Upper lobe of left lung (tissue), 6 donors: ENCODE results near the gene GFOD1. TPM values are rescaled to one million over a fixed set of nuclear protein-coding genes. Genes with fewer than 3 reads are reported as not detected.

Source experiments
- ATAC-seq, 2 donors: fragments of 200-7000 bp; cut with Tn5 transposase; one replicate each; pipeline ENCODE4 v1.9.1; 2022; ENCODE audit warnings: mild to moderate bottlenecking in 2 of 2, moderate library complexity in 2 of 2; ENCODE audit not compliant: low FRiP score in 2 of 2
- DNase-seq, 2 donors: peaks; one replicate each; pipeline ENCODE4 v3.0.0-alpha.2; 2019 to 2020
- H3K27ac ChIP-seq, 4 donors: fragments of 200-600 bp; sonication (generic); one replicate each; pipeline ENCODE4 v1.5.1; 2016 to 2019
- H3K27me3 ChIP-seq, 4 donors: fragments of 200-600 bp; sonication (generic); one replicate each; pipeline ENCODE4 v1.5.1; 2017 to 2019
- H3K36me3 ChIP-seq, 4 donors: fragments of 200-600 bp; sonication (generic); one replicate each; pipeline ENCODE4 v1.5.1; 2016 to 2019
- H3K4me1 ChIP-seq, 4 donors: fragments of 200-600 bp; sonication (generic); one replicate each; pipeline ENCODE4 v1.5.1; 2018 to 2019
- H3K4me3 ChIP-seq, 4 donors: fragments of 200-600 bp; sonication (generic); one replicate each; pipeline ENCODE4 v1.5.1; 2017 to 2019; ENCODE audit warnings: mild to moderate bottlenecking in 2 of 4, moderate library complexity in 1 of 4
- H3K9me3 ChIP-seq, 4 donors: fragments of 200-600 bp; sonication (generic); one replicate each; pipeline ENCODE4 v1.5.1; 2018 to 2019
- EP300 ChIP-seq, 4 donors: sonication (generic); formaldehyde crosslinking; IDR thresholded peaks; one replicate each; pipeline ENCODE4 v1.5.1; 2017; ENCODE audit warnings: antibody characterized with exemption in 4 of 4, control low read depth in 2 of 4
- POLR2A ChIP-seq, 4 donors: fragments of 450-650 bp; IDR thresholded peaks; one replicate each; pipeline ENCODE4 v1.5.1; 2016 to 2017; ENCODE audit warnings: antibody characterized with exemption in 4 of 4, mild to moderate bottlenecking in 2 of 4
- POLR2AphosphoS5 ChIP-seq, 2 donors: sonication (generic); formaldehyde crosslinking; IDR thresholded peaks; one replicate each; pipeline ENCODE4 v1.5.1; 2017; ENCODE audit warnings: antibody characterized with exemption in 2 of 2
- WGBS, 2 donors: methylation state at CpG; one replicate each; pipeline ENCODE4 v1.1.5; 2017 to 2018; 5-methylcytosine and 5-hydroxymethylcytosine counted together
- total RNA-seq, 6 donors: library from RNA; depleted of rRNA in 4 of 6; stranded (reverse); fragments of >200 nt in 4 of 6; gene quantifications; one replicate each; pipeline versions ENCODE4 v1.1.0 to v1.2.1, GENCODE V29; 2016 to 2021
- TF ChIP-seq, protein P1 (sequence below), 6 experiments: fragments of 450-650 bp in 4 of 6; fragments of 200-600 bp in 2 of 6; sonication (generic) in 2 of 6; IDR thresholded peaks; one replicate each; pipeline ENCODE4 v1.5.1; 2016 to 2019; ENCODE audit warnings: antibody characterized with exemption in 6 of 6
- donor health status: DM: no; HTN: no; CAD: no; lungs with moderate emphysema.
- donor health status: DM: no; HTN: yes; CAD: no; lungs with severe emphysema.

Gene GFOD1
- total RNA-seq, 6 donors from 2014 or later: 22.8 to 37.7 (median 25.8) TPM

DNA sequence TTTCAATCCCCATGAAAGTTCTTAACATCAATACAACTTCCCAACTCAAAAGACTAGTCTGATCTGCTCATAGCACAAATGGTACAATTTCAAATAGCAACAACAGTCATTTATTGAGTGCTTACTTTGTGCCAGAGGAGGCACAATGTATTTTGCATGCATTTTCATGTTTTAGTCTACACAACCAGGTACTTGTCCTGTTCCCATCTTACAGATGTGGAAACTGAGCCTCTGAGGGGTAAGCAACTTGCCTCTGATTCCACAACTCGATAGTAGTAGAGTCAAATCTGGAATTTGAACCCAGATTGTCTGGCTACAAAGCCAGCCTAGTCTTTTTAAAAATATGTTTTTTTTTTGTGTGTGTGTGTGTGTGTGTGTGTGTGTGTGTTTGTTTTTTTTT lies 113.5 kb downstream of the GFOD1 start:
- ATAC-seq (no peak), DNase-seq (no peak)
- Histone ChIP-seq H3K27me3 (no peaks in the 10 kb centered on the region), H3K36me3 (no peaks in the 10 kb centered on the region), H3K27ac (no peak overlapping the region), H3K4me3 (no peak overlapping the region), H3K4me1 (peaks cover 0 to 6% (median 1%) of the 10 kb centered on the region in 4 donors), H3K9me3 (no peaks in the 10 kb centered on the region)
- WGBS, 2 donors: 90 to 100% methylated on average over 1 of the region's 1 CpG
- TF ChIP-seq, protein P1, sequence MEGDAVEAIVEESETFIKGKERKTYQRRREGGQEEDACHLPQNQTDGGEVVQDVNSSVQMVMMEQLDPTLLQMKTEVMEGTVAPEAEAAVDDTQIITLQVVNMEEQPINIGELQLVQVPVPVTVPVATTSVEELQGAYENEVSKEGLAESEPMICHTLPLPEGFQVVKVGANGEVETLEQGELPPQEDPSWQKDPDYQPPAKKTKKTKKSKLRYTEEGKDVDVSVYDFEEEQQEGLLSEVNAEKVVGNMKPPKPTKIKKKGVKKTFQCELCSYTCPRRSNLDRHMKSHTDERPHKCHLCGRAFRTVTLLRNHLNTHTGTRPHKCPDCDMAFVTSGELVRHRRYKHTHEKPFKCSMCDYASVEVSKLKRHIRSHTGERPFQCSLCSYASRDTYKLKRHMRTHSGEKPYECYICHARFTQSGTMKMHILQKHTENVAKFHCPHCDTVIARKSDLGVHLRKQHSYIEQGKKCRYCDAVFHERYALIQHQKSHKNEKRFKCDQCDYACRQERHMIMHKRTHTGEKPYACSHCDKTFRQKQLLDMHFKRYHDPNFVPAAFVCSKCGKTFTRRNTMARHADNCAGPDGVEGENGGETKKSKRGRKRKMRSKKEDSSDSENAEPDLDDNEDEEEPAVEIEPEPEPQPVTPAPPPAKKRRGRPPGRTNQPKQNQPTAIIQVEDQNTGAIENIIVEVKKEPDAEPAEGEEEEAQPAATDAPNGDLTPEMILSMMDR (IDR thresholded peaks at IDR 0.05): no peak
- TF ChIP-seq EP300 (IDR thresholded peaks at IDR 0.05) (no peak), POLR2A (IDR thresholded peaks at IDR 0.05) (no peak), POLR2AphosphoS5 (IDR thresholded peaks at IDR 0.05) (no peak)

DNA sequence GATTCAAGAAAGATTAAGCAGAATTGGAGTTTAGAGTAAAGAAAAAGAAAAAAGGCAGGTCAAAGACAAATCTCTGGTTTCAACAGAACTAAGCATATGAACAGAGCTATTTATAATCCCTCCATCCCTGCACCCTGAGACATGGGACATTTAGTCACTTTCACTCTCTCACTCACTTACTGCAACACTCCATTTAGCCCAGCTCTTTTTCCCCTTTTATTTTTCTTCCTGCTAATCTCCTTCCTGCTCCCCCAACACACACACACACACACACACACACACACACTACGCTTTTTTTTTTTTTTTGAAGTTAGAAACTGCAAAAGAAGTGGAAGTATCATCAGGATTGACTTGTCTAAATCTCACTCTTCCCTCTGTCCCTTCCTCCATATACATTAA lies 113.9 kb downstream of the GFOD1 start:
- no peaks in the 10 kb centered on the region for H3K27me3 ChIP-seq
- H3K4me3 ChIP-seq: no peak overlapping the region
- peaks cover 0 to 6% (median 2%) of the 10 kb centered on the region in 4 donors for H3K4me1 ChIP-seq
- peak overlapping the region in 1 of 4 donors; percentile 12 for H3K27ac ChIP-seq
- WGBS, 2 donors: 48 to 60% methylated on average over 1 of the region's 1 CpG
- no peak for TF ChIP-seq POLR2AphosphoS5 (IDR thresholded peaks at IDR 0.05)
- TF ChIP-seq, protein P1 (IDR thresholded peaks at IDR 0.05): no peak
- no peak for TF ChIP-seq POLR2A (IDR thresholded peaks at IDR 0.05)
- TF ChIP-seq EP300 (IDR thresholded peaks at IDR 0.05): no peak
- H3K9me3 ChIP-seq: no peaks in the 10 kb centered on the region
- no peaks in the 10 kb centered on the region for H3K36me3 ChIP-seq
- DNase-seq: no peak
- ATAC-seq: no peak

DNA sequence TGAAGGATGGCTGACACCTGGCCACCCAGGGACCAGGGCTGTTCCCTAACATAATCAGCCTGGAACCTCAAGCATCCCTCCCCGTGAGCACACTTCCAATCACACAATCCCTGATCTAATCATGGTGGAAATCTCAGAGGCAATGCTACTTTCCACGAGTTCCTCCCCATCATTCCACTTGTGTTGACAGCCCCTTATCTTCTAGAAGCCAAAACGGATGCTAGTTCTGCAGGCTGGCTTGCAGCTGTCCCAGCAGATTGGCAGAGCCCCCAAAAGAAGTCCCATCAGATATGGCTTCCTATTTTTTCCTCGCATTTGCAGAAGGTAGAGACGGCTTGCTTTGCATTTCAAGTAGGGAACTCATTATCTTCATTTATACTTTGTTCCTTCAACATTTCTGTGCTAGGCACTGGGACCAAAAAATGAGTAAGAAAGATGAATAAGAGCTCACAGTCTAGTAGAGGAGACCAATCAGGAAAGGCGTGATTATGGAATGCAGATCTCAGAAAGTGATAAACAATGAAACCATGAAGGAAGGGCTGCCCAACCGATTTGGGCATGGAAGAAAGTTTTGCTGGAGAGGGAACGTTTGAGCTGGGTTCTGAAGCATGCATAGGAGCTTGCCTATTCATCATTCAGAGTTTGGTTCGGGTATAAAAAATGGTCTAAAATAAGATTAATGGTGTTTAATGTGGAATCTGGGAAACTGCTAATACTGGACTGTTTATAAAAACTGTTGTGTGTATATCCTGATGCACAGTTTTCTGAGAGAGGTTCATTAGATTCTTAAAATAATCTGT lies 114.5 kb downstream of the GFOD1 start:
- H3K4me3 ChIP-seq: no peak overlapping the region
- H3K27ac ChIP-seq: peak overlapping the region in 2 of 4 donors; percentile 14 to 65

DNA sequence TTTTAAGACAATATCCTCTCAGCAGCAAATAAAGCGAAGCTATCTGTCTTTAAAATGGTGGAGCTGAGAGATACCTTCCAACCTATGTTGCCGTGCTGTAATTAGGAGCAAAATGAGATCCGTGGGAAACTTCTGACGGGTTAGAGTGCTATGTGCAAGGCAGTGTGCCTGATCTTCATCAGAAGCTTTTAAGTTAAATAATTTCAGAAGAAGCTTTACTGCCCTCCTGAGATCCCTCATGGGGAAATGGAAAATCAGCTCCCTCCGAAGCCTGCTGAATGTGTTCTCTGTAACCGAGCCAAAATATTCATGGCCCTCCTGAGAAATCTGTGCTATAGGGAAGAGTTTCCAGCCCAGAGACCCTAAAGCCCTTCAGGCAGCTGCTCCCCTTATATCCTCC lies 115.3 kb downstream of the GFOD1 start:
- H3K36me3 ChIP-seq: no peaks in the 10 kb centered on the region
- no peaks in the 10 kb centered on the region for H3K27me3 ChIP-seq
- ATAC-seq (no peak), DNase-seq (no peak)
- peaks cover 4 to 15% (median 12%) of the 10 kb centered on the region in 4 donors for H3K4me1 ChIP-seq
- peak overlapping the region in 2 of 4 donors; percentile 14 to 65 for H3K27ac ChIP-seq
- 85 to 91% methylated on average over 6 of the region's 6 CpGs for WGBS, 2 donors
- no peak for TF ChIP-seq POLR2AphosphoS5 (IDR thresholded peaks at IDR 0.05)
- no peak for TF ChIP-seq EP300 (IDR thresholded peaks at IDR 0.05)
- TF ChIP-seq, protein P1 (IDR thresholded peaks at IDR 0.05): no peak
- TF ChIP-seq POLR2A (IDR thresholded peaks at IDR 0.05): no peak
- no peak overlapping the region for H3K4me3 ChIP-seq
- H3K9me3 ChIP-seq: no peaks in the 10 kb centered on the region

More for the DNA sequence above, 114.5 kb downstream of the GFOD1 start:
- TF ChIP-seq POLR2A (IDR thresholded peaks at IDR 0.05) (no peak), POLR2AphosphoS5 (IDR thresholded peaks at IDR 0.05) (no peak), EP300 (IDR thresholded peaks at IDR 0.05) (no peak)
- TF ChIP-seq, protein P1 (IDR thresholded peaks at IDR 0.05): no peak
- DNase-seq: no peak
- 59 to 64% methylated on average over 9 of the region's 9 CpGs for WGBS, 2 donors
- Histone ChIP-seq H3K36me3 (no peaks in the 10 kb centered on the region), H3K27me3 (no peaks in the 10 kb centered on the region), H3K4me1 (peaks cover 0 to 11% (median 7%) of the 10 kb centered on the region in 4 donors), H3K9me3 (no peaks in the 10 kb centered on the region)
- ATAC-seq: no peak
